Fibroblast of the aortic adventitia (primary cell): ENCODE results near the gene ALOX5. TPM values are rescaled to one million over a fixed set of nuclear protein-coding genes. Genes with fewer than 3 reads are reported as not detected.

Experiments
- DNase-seq: peaks from one replicate; pipeline ENCODE4 v3.0.0-alpha.2; 2010; ENCODE audit warnings: low read depth
- H3K4me3 ChIP-seq: 2 replicates; pipeline ENCODE4 v1.5.1; 2011; ENCODE audit warnings: low read depth, mild to moderate bottlenecking, control low read depth, low read length, moderate library complexity
- CTCF ChIP-seq: IDR thresholded peaks from 2 replicates; pipeline ENCODE4 v1.5.1; 2011; ENCODE audit warnings: mild to moderate bottlenecking, low read length, control low read depth, inconsistent platforms; ENCODE audit not compliant: insufficient read depth
- total RNA-seq: library from RNA; depleted of rRNA; stranded (reverse); fragments of >200 nt; gene quantifications from 2 replicates; pipeline ENCODE4 v1.2.3, GENCODE V29; 2012; ENCODE audit warnings: low replicate concordance

Gene ALOX5
- total RNA-seq, 1 donor, result not detected

- no peak for TF ChIP-seq CTCF
- H3K4me3 ChIP-seq, result no peak overlapping the region
- DNase-seq, result no peak
Observed at GRCh38 chr10:45442251-45442650, 68.2 kb downstream of the ALOX5 start.

GRCh38 chr10:45442662-45443061, 68.6 kb downstream of the ALOX5 start:
- no peak overlapping the region for H3K4me3 ChIP-seq
- no peak for DNase-seq
- TF ChIP-seq CTCF, result no peak

GRCh38 chr10:45443101-45444009, 69.3 kb downstream of the ALOX5 start:
- H3K4me3 ChIP-seq, result no peak overlapping the region
- no peak for DNase-seq
- no peak for TF ChIP-seq CTCF

- H3K4me3 ChIP-seq, result no peak overlapping the region
- no peak for DNase-seq
- TF ChIP-seq CTCF, result no peak
Observed at GRCh38 chr10:45444022-45444421, 70.0 kb downstream of the ALOX5 start.

GRCh38 chr10:45444976-45445898, 71.2 kb downstream of the ALOX5 start:
- no peak for TF ChIP-seq CTCF
- no peak for DNase-seq
- H3K4me3 ChIP-seq, result no peak overlapping the region

GRCh38 chr10:45446858-45447257, 72.8 kb downstream of the ALOX5 start:
- TF ChIP-seq CTCF, result no peak
- no peak for DNase-seq
- H3K4me3 ChIP-seq, result no peak overlapping the region
